PFSK-1 (cell line): Measurements from ENCODE around the gene RBSN.

Experiments
- REST ChIP-seq, 2 experiments: IDR thresholded peaks; 2 replicates each; pipeline versions ENCODE4 v1.6.1 to v1.8.0; 2011 to 2012; ENCODE audit warnings: low read depth in 2 of 2, low read length in 2 of 2, control low read depth in 1 of 2, inconsistent platforms in 1 of 2, mild to moderate bottlenecking in 1 of 2, moderate library complexity in 1 of 2; ENCODE audit not compliant: insufficient read depth in 1 of 2
- SIN3A ChIP-seq: IDR thresholded peaks from 2 replicates; pipeline ENCODE4 v1.6.1; 2012; ENCODE audit warnings: mild to moderate bottlenecking, low read length, moderate library complexity, borderline replicate concordance; ENCODE audit not compliant: insufficient read depth
- TAF1 ChIP-seq: IDR thresholded peaks from 2 replicates; pipeline ENCODE4 v1.6.1; 2012; ENCODE audit warnings: low read length, control low read depth, borderline replicate concordance; ENCODE audit not compliant: insufficient read depth

- TF ChIP-seq SIN3A: no peak
- TF ChIP-seq TAF1: no peak
- TF ChIP-seq REST (IDR thresholded peaks at IDR 0.05; ENCODE audit: insufficient read depth in 1 of 2, low read depth in 2 of 2, low read length in 2 of 2): no peak
These were observed 69.3 kb downstream of the RBSN start for GRCh38 chr3:15029625-15030024.
